ENCODE results near the gene GALNT1.

GRCh38 chr18:35616074-35616473 lies 34.5 kb downstream of the GALNT1 start:
- TF ChIP-seq, protein P1, sequence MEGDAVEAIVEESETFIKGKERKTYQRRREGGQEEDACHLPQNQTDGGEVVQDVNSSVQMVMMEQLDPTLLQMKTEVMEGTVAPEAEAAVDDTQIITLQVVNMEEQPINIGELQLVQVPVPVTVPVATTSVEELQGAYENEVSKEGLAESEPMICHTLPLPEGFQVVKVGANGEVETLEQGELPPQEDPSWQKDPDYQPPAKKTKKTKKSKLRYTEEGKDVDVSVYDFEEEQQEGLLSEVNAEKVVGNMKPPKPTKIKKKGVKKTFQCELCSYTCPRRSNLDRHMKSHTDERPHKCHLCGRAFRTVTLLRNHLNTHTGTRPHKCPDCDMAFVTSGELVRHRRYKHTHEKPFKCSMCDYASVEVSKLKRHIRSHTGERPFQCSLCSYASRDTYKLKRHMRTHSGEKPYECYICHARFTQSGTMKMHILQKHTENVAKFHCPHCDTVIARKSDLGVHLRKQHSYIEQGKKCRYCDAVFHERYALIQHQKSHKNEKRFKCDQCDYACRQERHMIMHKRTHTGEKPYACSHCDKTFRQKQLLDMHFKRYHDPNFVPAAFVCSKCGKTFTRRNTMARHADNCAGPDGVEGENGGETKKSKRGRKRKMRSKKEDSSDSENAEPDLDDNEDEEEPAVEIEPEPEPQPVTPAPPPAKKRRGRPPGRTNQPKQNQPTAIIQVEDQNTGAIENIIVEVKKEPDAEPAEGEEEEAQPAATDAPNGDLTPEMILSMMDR (IDR thresholded peaks at IDR 0.05), result no peak
- TF ChIP-seq POLR2A (IDR thresholded peaks at IDR 0.05), result no peak

Measured in esophagus squamous epithelium (tissue), 4 donors.